Activated CD8-positive, alpha-beta memory T cell treated with anti-CD3 and anti-CD28 coated beads, Interleukin-2, amount 50 U/mL, for 24 hours (primary cell): ENCODE results near the gene FAM3C.
"Not testable (repeated sequence)": the region's sequence is repeated elsewhere in the genome, so short reads cannot be mapped to it uniquely, and the experiment has no call there.

ENCODE experiments used
- DNase-seq: peaks from one replicate; pipeline ENCODE4 v3.0.0-alpha.2; 2020; ENCODE audit errors: extremely low read depth

The FAM3C gene

DNA sequence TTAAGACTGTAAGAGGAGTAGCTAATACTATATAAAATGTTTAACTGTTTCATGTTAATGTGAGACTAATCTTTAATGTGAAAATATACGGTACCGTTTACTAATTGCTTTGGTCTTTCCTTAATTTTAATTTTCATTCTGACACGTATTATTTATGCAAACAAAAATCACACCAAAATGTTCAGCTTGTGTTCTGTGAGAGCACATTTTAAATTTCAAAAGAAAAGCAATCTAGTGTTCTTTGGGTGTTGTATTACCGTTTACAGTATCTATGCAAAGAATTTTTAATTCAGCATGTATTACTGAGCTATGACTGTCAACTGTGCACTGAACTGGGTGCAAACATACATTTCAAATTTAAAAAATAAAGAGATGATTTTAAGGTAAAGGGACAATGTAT lies 65.1 kb downstream of the FAM3C start:
- DNase-seq, result no peak

DNA sequence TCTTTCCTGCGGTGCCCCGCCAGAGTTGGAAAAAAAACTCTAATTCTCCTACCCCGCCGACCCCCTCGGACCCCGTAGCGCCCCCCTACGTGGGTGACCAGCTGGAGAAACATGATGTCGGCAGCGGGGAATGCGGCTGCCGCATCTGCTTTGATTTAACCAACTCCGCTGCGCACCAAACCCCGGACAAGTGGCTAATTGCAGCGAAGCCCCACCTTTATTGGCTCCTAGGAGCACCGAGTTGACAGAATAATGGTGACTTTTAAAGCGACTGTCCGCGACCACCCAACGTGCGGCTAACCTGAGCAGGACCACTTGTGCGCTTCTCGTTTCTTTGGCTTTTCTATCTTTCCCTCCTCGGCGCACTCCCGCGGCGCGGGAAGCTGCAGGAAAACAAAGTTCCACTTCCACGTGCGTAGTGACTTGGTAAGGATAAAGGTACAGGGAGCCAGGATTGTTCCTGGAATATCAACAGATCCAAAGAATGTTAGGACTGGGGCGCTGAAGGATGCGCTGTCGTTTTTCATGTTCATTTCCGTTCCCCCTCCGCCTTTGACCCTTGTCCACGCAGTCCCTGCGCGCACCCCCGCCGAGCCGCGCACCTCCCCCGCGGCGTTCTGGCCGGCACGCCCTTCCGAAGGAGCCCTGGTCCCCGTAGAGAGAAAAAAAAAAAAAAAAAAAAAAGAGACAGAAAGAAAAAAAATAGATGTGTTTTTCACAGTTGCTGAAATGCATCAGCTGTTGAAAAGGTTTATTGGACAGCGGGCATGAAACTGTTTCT lies 65.9 kb downstream of the FAM3C start:
- DNase-seq, result no peak

DNA sequence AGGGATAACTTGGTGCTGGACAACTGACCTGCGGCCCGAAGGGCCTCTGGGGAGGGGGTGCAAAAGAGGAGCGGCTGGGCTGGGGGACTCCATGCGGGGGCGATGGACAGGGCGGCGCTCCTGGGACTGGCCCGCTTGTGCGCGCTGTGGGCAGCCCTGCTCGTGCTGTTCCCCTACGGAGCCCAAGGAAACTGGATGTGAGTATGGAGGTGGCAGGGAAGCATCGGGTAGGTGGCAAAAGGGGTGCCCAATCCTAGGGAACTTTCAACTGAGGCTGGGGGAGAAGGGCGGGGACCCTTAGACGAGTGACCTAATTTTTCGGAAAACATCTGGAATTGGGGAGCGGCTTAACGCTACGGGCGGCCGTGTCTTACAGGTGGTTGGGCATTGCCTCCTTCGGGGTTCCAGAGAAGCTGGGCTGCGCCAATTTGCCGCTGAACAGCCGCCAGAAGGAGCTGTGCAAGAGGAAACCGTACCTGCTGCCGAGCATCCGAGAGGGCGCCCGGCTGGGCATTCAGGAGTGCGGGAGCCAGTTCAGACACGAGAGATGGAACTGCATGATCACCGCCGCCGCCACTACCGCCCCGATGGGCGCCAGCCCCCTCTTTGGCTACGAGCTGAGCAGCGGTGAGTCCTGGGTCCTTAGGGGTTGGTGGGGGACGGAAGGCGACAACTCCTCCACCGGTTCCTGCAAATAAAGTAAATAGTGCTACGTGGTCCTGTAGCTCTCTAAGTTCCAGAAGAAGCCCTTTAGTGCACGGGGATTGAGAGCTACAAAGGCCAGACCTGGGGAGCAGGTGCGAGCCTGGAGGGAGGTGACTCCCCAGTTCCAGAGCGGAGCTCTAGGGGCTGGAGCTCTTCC lies 66.7 kb downstream of the FAM3C start:
- no peak for DNase-seq

DNA sequence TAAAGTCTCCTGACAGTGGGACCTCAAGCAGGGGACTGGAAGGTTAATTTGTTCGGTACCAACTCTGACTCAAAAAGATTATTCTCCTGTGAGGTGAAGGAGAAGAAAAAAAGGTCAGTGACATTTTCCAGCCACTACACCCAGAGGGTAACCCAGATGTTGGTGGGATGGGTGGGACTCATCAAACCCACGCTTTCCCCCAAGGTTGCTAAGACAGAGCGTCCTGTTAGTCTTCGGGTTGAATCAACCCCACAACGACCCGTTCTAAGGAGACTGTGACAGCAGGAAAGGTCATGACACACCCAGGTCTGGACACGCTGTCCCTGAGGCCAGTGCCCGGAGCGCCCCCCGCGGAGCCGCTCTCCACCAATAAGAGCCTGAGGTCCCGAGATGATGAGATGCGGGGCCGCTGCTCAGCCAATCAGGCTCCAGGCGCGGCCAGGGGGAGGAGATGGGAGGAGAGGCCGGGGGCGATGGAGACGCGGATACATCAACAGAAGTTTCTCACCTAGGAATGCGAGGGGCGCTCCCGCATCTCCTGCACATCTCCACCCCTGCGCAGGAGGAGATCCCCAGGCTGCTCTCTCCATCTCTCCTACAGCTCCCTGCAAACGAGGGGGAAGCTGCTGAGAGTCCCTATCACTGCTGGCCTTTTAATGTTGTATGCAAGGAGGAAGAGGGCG lies 67.5 kb downstream of the FAM3C start, which contains the start of gene WNT16:
WNT16 (plus strand) TSS at position 493 of the 683 bp plus-strand sequence. CDS start 293 bp downstream, outside the sequence.
- no peak for DNase-seq

DNA sequence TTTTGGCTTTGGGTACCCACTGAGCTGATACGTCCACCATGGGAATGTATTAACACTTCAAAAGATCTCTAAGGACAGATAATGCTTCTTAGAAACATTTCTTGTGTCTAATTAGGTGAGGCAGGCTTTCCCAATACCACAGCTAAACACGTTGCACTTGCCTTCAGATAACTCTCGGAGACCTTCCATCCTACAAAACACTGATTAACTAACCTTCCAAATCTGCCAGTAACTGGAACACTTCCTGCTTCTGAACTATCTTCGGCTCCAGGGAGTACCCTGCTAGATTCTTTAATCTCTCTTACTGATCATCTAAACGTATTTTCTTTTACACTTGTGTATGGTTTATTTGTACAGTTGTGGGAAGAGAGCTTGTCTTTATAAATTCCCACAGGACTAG lies 68.4 kb downstream of the FAM3C start:
- no peak for DNase-seq

DNA sequence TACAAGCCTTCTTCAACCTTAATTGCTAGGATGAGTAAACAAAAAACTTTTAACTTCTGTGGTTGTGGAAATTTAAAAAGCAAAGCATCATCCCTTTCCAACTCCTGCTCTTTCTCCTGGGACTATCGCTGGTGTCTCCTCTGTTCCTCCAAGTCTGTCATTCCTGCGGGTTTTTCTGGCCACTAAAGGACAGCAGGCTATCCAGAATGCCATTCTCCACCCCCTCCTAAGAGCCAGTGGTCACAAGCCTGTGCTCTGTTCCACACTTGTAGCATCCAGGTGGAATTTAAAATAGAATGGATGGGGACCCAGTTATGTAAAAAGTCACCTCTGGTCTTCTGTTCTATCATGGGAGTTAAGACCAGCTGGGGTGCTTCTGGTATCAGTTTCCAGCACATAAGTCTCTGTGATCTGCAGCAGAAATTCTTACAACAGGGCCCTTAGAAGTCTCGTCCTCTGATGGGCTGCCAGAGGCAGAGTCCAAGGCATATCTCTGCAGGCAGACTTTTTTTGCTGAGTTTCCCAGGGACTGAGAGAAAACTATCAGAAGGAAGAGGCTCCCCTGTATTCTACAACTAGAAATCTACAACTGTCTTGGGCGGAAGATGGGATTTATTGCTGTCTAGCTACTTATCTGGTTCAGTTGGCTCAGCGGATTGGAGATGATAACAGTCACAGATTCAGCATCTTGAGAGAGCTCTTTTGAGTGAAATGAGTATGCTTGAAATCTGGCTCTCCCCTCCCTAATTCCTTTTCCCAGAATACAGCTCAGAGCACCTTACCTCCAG lies 72.4 kb downstream of the FAM3C start:
- DNase-seq, result no peak

DNA sequence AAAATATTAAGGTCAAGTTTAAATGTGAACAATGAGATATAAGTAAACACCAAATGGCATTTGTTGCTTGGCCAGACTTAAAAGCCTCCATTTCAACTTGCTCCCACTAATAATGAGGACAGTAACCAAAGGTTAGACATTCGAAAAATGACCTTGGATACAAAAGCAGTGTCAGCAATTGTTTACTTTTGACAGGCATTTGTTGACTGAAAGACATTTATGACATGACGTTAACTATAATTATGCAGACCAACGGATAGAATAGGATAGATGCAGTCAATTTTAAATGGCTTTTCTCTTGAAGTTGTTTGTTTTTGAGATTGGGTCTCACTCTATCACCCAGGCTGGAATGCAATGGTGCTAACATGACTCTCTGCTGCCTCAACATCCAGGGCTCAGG lies 73.6 kb downstream of the FAM3C start:
- DNase-seq, result no peak

DNA sequence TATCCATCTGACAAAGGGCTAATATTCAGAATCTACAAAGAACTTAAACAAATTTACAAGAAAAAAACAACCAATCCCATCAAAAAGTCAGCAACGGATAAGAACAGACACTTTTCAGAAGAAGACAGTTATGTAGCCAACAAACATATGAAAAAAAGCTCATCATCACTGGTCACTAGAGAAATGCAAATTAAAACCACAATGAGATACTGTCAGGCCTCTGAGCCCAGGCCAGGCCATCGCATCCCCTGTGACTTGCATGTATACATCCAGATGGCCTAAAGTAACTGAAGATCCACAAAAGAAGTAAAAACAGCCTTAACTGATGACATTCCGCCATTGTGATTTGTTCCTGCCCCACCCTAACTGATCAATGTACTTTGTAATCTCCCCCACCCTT lies 80.9 kb downstream of the FAM3C start:
- not testable (repeated sequence) for DNase-seq

DNA sequence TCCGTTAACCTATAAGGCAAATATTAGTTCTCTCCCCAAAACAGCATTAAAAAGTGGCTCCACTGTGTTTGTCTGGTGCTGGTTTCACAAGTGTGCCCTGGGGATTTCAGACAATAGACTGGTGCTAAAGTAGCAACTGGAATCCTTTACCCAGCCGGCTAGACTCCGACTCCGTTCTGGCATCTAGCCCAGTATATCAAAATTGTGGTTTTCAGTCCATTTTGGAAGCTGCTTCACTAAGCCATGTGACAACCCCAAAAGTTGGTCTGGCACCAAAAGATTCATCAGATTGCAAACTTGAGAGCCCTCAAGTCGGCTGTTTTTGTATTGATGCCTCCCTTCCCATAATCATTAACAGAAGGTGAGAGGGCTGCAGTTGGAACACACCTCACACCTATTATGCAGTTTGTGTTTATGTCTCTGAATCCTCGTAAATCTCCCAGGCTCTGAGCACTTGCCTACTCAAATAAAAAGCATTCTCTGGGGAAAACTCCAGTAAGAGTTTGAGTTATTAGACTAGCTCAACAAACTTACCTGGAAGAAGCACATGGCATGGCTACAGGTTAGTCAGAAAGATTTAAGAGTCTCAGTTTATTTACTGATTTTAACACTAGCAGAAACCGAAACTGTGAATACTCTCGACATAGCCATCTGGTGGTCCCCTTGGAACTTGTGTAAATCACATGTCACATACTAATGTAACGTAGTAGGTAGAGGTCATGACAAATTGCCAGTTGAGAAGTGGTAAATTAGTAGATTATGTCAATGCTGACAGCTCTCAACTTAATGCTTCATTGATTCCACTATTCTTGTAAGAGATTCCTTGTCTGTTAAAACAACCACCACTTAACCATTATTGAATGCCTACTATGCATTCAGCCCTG lies 82.1 kb downstream of the FAM3C start:
- DNase-seq, result no peak

DNA sequence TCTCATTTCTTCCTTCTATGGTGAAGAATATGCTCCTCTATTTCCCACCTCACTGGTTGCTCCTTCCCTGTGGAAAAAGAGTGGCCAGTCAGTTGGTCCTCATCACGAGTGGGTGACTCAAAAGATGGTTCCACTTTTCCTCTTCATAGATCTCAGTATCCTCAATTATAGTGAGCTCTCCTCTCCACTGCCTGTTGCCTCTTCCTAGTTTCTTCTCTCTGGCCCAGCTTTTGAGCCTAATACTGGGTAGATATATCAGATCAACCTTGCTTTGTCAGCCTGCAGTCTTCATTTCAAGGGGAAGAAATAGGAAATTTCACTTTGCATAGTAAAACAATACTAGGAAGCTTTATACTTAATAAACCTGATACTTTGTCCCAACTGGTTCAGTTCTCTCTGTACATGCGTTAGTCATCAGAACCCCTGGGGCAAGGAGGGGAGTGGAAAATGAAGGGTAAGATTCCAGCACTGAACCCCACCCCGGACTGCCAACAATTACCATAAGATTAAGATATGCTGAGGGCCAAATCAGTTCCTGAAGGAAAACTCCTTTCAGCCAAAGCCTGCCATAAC lies 82.8 kb downstream of the FAM3C start:
- no peak for DNase-seq

DNA sequence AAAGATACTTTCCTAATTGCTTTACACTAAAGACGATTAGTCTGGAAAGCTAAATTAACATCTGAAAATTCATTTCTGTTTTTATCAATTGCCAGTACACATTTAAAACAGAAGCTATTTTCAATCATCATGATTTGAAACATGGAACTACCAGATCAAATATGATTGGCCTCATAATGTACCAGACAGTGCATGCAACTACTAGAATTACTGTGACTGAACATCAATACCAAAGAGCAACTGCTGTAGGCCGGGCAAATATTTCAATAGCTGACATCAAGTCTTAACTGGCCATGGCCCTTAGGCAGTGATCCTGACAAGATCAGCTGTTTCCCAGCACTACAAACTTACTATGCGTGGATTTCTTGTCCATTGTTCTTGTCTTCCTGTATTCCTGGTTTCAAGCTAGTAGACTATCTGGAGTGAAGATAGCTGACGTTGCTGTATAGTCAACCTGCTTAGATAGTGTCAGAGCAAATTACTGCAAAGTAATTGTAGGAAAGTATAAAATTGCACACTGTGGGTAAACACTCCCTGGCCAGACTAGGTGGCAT lies 89.0 kb downstream of the FAM3C start:
- no peak for DNase-seq

DNA sequence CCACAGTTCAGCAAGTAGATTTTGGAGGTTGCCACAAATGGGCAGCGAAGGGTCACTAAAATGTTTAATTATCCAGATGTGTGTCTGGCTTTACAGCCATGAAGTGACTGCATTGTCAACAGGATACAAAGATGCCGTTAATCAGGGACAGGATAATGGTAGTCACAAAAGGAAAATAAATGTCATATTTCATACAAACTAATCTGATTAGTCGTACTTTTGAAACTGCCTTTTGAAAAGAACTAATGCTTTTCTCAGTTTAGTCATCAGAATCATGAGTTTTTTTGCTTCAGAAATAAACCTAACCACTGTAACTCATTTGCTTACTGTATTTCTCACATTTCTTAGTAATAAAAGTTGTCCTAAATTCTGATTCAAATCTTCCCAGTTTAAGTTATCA lies 89.5 kb downstream of the FAM3C start:
- no peak for DNase-seq

DNA sequence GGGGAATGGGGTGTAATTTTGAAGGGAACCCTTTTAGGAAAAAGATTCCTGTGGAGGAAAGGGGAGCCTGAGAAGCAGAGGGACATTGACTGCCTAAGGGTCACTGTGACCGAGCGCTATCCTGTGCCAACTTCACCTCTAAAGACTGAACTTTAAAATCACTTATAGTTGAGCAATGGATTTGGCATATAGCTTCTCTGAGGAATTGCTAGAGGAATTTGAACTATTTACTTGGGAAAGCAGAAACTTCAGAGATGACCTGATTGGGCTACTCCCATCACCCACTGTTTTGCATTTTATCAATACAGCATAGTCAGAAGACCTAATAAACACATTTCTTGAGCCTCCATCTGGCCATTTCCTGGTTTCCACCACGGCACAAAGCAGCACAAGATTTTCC lies 91.0 kb downstream of the FAM3C start:
- no peak for DNase-seq

DNA sequence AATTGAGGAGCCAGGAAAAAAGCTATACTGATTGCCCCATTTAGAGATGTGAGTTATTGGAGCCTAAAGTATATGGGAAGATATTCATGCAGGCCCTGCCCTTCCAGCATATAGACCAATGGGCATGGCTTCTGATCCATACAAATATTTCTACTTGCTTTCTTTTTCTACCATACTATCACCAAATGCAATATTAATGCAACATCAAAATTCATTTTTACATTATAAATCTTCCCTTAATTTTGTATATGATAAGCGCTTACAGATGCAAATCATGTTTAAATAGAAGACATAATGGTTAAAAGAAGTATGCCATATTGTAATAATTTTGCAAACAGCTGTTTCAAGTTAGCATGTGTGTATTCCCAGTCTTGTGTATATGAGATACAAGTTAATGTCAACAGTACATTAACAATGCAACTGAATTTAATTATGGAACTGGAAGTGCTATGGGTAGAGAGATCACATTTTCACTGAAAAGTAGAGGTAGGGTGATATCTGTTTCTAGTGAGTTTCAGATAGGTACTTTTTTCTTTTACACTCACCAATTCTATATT lies 91.9 kb downstream of the FAM3C start:
- DNase-seq, result no peak

DNA sequence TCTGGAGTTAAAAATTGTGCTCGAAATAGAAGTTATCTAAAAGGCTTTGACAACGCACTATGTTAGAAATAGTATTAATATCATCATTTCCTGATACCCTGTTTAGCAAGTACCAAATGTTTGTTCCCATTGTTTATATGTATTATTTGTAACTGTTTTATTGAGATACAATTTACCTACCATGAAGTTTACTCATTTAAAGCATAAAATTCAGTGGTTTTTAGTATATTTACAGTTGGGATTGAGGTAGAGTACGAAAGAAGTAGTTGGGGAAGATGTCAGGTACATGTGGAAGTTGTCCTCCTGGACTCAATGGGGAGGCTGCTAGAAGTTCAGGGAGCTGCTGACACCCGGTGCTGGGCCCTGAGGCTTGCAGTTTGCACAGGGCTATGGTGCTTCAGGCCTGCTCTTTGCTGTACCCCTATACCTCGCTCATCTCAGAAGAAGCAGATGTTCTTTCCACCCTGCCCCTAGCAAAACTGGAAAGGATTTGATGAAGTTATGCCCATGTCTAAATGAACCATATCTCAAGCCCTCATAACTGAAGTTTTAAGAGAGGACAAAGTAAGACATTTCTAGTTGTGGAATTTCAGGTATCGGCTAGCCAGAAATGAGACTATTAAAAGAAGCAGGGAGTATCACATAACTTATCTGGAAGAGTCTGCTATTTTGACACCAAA lies 92.5 kb downstream of the FAM3C start:
- DNase-seq, result no peak

DNA sequence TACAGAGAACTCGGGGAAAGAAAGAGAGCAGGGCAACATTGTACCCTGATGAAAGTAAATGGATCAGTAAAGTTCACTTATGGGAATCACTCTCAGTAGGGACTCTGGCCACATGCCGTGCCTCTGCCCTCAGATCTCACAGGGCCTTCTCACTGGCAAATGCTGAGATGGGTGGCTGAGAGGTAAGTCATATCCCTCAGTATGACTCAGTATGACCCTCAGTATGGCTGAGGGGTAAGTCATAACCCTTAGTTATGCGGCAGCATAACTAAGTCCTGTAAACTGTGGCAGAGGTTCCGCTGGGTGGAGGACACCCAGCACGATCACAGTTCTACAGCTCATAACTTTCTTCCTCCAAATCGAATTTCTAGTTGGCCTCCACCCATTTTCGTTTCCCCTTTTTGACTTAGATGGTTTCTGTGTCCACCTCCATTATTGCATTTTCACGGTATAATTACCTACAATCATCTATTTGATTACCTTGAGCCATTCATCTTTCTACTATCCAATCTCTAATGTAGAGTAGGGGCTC lies 93.8 kb downstream of the FAM3C start:
- DNase-seq, result no peak

DNA sequence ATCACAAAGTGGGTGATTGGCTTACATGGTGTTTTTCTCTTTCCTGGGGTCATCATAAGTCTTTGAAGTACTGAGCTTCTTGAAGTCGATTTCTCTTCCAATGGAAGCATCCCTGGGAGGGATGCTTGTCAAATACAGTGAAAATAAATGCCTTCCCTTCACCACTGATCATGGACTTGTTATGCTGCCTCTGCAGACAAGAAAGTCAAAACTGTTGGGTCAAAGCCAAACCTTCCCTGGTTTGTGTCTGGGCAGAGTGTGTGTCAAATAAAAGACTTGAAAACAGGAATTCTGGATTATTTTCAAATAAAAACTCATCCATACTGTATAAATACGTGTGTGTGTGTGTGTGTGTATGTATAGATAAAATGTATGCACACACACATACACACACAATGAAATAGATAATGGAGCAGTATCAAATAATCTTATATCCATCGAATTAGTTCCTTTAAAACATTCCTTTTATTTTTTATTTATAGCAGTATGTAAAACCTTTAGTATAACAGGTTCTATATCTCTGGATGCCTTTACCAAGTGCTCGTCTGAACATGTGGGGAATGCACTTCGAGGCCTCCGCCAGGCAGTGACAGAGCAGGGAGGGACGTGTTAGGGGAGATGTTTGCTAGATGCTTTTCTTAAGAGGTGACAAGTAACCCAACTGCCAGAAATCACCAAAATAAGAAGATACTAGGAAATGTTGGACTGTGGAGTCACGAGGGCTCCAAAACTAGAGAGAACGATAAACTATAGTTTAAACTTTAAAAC lies 94.5 kb downstream of the FAM3C start:
- no peak for DNase-seq
